GM12891 (cell line): ENCODE data around the gene OR6T1. TPM values are rescaled to one million over a fixed set of nuclear protein-coding genes. Genes with fewer than 3 reads are reported as not detected.

Experiments used
- DNase-seq: peaks from one replicate; pipeline ENCODE4 v3.0.0; 2011; ENCODE audit warnings: low spot score; ENCODE audit not compliant: insufficient read length
- FAIRE-seq: peaks from 2 replicates; lab custom pipeline; 2011; peaks lifted over from hg19 to GRCh38; lab: Jason Lieb, UNC
- PAX5 ChIP-seq: IDR thresholded peaks from 2 replicates; pipeline ENCODE4 v1.6.1; 2011; ENCODE audit warnings: low read length, moderate library complexity, mild to moderate bottlenecking; ENCODE audit not compliant: insufficient read depth, severe bottlenecking
- POLR2A ChIP-seq: IDR thresholded peaks from 2 replicates; pipeline ENCODE4 v1.6.1; 2011; ENCODE audit warnings: low read depth, low read length, control low read depth
- POLR2AphosphoS5 ChIP-seq: IDR thresholded peaks from 2 replicates; pipeline ENCODE4 v1.6.1; 2011; ENCODE audit warnings: low read depth, low read length, control low read depth
- POU2F2 ChIP-seq: IDR thresholded peaks from 2 replicates; pipeline ENCODE4 v1.6.1; 2011; ENCODE audit warnings: low read depth, mild to moderate bottlenecking, control low read depth, low read length, moderate library complexity
- SPI1 ChIP-seq: IDR thresholded peaks from 2 replicates; pipeline ENCODE4 v1.6.1; 2011; ENCODE audit warnings: low read depth, low read length, control low read depth
- TAF1 ChIP-seq: IDR thresholded peaks from 2 replicates; pipeline ENCODE4 v1.6.1; 2011; ENCODE audit warnings: low read depth, low read length, control low read depth
- polyA plus RNA-seq: library from polyadenylated mRNA; unstranded; fragments of >200 nt; gene quantifications from one replicate; pipeline ENCODE4 v1.2.1, GENCODE V29; 2012; ENCODE audit warnings: low read depth, missing spikeins, inconsistent platforms; ENCODE audit not compliant: missing spikeins

The OR6T1 gene, protein sequence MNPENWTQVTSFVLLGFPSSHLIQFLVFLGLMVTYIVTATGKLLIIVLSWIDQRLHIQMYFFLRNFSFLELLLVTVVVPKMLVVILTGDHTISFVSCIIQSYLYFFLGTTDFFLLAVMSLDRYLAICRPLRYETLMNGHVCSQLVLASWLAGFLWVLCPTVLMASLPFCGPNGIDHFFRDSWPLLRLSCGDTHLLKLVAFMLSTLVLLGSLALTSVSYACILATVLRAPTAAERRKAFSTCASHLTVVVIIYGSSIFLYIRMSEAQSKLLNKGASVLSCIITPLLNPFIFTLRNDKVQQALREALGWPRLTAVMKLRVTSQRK
- polyA plus RNA-seq = not detected

DNA sequence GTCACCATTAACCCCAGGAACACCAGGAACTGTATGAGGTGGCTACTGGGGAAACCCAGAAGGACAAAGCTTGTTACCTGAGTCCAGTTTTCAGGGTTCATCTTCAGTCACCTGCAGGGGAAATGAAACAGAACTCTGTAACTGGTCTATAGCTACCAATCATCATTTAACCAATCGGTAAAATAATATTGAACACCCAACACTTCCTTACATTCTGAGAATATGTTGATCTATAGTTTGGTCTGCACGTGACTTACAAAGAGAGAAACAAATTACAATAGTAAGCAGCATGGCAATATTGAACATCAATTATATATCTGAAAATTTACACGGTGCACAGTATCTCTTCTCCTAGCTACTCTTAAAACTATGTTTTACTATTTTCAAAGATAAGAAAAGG, at the start of gene OR6T1:
Gene OR6T1 (minus strand): TSS at position 101 of the 400 bp plus-strand sequence. CDS start 0 bp downstream, at position 101.
- TF ChIP-seq TAF1 = no peak
- DNase-seq (no peak), FAIRE-seq (no peak)

DNA sequence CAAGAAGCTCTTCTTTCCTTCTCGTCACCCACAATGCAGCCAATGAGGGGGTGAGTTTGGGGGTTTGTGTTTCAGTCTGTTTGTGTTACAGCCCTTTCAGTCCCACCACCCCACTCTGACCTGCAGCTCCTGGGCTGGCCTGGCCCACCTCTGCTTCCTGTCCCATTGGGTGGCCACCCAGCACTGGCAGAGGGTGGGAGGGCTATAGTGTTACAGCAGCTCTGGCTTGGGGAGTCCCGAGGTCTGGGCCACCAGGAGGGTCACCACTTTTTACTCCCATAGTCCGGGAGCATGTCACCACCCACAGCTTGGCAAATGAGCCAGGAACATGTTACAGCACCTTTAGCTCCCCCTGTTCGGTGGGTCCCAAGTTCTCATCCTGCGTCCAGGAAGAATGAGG, 35.7 kb upstream of the OR6T1 start:
- no peak for DNase-seq
- no peak for FAIRE-seq
- no peak for TF ChIP-seq POU2F2

- FAIRE-seq (no peak), DNase-seq (no peak)
- TF ChIP-seq POLR2AphosphoS5 (no peak), POLR2A (no peak), SPI1 (no peak), TAF1 (no peak), PAX5 (no peak), POU2F2 (no peak)
Measured at GRCh38 chr11:123977731-123978347, 34.2 kb upstream of the OR6T1 start, which contains the start of gene OR10S1. Gene OR10S1, minus strand, starts transcription at chr11:123977781. Its CDS starts 117 bp downstream, at chr11:123977664.

- no peak for FAIRE-seq
- DNase-seq = no peak
- TF ChIP-seq SPI1 (no peak), PAX5 (no peak), POU2F2 (no peak), POLR2AphosphoS5 (no peak), TAF1 (no peak), POLR2A (no peak)
Measured at GRCh38 chr11:123976770-123977560, 33.3 kb upstream of the OR6T1 start.

GRCh38 chr11:123973816-123974215, 30.2 kb upstream of the OR6T1 start:
- DNase-seq (no peak), FAIRE-seq (no peak)
- TF ChIP-seq TAF1 (no peak), PAX5 (no peak), SPI1 (no peak), POU2F2 (no peak), POLR2AphosphoS5 (no peak), POLR2A (no peak)

- FAIRE-seq (no peak), DNase-seq (no peak)
- TF ChIP-seq POLR2A (no peak), POLR2AphosphoS5 (no peak), PAX5 (no peak), TAF1 (no peak), POU2F2 (no peak), SPI1 (no peak)
Measured at GRCh38 chr11:123956752-123957151, 13.1 kb upstream of the OR6T1 start.

DNA sequence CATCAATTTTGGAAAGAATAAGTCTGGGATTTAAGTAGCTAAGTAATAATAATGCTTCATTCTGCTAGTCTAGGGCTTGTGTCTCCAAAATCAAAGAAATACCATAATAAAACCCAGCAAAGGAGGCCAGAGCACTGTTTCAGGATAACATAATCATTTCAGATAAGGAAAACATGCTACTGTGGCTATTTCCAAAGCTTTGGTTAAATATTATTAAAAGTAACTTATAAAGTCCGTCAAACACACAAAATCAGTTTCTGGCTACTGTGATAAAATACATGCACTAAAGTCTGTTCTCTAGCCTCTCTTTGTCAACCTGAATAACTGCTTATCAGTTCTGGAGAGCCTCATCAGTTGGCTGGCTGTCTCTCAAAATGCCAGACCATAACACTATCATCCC, 1.5 kb upstream of the OR6T1 start:
- DNase-seq (no peak), FAIRE-seq (no peak)
- TF ChIP-seq POLR2AphosphoS5 (no peak), TAF1 (no peak), POLR2A (no peak), SPI1 (no peak), POU2F2 (no peak), PAX5 (no peak)

DNA sequence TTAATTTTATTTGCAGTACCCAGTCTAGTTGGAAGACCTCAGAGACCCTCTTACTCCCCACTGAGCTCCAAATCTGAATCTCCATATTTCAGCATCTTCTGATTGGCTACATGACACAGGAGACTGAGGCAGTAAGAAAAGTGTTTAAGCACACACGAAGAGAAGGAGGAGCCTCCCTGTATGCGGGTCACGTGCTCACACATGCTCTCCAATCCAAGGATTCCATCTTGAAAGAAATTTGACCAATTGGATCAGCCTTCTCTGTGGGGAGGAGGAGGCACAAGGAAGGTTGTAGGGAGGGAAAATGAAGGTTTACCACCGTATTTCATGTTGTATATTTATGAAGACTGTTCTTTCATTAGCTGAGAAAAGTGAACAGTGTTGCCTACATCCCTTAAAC, 1.2 kb downstream of the OR6T1 start:
- no peak for DNase-seq
- TF ChIP-seq POLR2A (no peak), POLR2AphosphoS5 (no peak), SPI1 (no peak), TAF1 (no peak), POU2F2 (no peak), PAX5 (no peak)
- no peak for FAIRE-seq

GRCh38 chr11:123939317-123939716, 4.3 kb downstream of the OR6T1 start, which contains the start of gene OR4D5:
Gene OR4D5, plus strand, starts transcription at chr11:123939617. Its CDS starts 0 bp downstream, at chr11:123939617.
- no peak for DNase-seq
- no peak for FAIRE-seq
- TF ChIP-seq PAX5 (no peak), SPI1 (no peak), TAF1 (no peak), POU2F2 (no peak), POLR2AphosphoS5 (no peak), POLR2A (no peak)

DNA sequence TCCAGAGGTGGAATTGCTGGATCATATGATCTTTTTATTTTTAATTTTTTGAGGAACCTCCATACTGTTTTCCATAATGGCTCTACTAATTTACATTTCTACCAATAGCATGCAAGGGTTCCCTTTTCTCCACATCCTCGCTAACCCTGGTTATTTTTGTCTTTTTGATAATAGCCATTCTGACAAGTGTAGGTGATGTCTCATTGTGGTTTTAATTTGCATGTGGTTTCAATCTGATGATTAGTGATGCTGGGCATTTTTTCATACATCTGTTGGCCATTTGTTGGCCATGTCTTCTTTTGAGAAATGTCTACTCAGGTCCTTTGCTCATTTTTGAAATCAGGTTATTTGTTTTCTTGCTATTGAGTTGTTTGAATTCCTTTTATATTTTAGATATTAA, 19.6 kb downstream of the OR6T1 start:
- TF ChIP-seq POLR2AphosphoS5 = no peak
- no peak for TF ChIP-seq POU2F2
- no peak for TF ChIP-seq TAF1
- TF ChIP-seq POLR2A = no peak
- TF ChIP-seq SPI1 = no peak
- no peak for TF ChIP-seq PAX5
- FAIRE-seq = no peak
- DNase-seq = no peak
